Measurements from ENCODE around the gene DIS3.

- TF ChIP-seq CTCF (IDR thresholded peaks at IDR 0.05) (no peak), POLR2A (IDR thresholded peaks at IDR 0.05) (no peak)
These were observed 18.3 kb downstream of the DIS3 start for GRCh38 chr13:72763411-72763810.
